Muscle layer of duodenum (tissue), 2 donors: Measurements from ENCODE around the gene ZC3H12C.

ENCODE experiments used
- H3K27ac ChIP-seq: one replicate; pipeline ENCODE4 v1.7.0; 2013; ENCODE audit warnings: mild to moderate bottlenecking, low read length
- H3K27me3 ChIP-seq: one replicate; pipeline ENCODE4 v1.7.0; 2013; ENCODE audit warnings: low read depth, mild to moderate bottlenecking, control low read depth, low read length
- H3K36me3 ChIP-seq, 2 donors: one replicate each; pipeline ENCODE4 v1.7.0; 2013; ENCODE audit warnings: low read length in 2 of 2, control low read depth in 1 of 2, mild to moderate bottlenecking in 1 of 2; ENCODE audit not compliant: insufficient read depth in 2 of 2, control insufficient read depth in 1 of 2
- H3K4me1 ChIP-seq, 2 donors: one replicate each; pipeline ENCODE4 v1.7.0; 2013; ENCODE audit warnings: low read length in 2 of 2, mild to moderate bottlenecking in 2 of 2, control low read depth in 1 of 2, moderate library complexity in 1 of 2; ENCODE audit not compliant: insufficient read depth in 2 of 2, control insufficient read depth in 1 of 2
- H3K4me3 ChIP-seq, 2 donors: one replicate each; pipeline ENCODE4 v1.7.0; 2013; ENCODE audit warnings: low read length in 2 of 2, low read depth in 1 of 2, mild to moderate bottlenecking in 1 of 2
- H3K9me3 ChIP-seq, 2 donors: one replicate each; pipeline ENCODE4 v1.7.0; 2013; ENCODE audit warnings: low read length in 2 of 2, control low read depth in 1 of 2, mild to moderate bottlenecking in 1 of 2; ENCODE audit not compliant: control insufficient read depth in 1 of 2
- donor health status: healthy.

Gene ZC3H12C

DNA sequence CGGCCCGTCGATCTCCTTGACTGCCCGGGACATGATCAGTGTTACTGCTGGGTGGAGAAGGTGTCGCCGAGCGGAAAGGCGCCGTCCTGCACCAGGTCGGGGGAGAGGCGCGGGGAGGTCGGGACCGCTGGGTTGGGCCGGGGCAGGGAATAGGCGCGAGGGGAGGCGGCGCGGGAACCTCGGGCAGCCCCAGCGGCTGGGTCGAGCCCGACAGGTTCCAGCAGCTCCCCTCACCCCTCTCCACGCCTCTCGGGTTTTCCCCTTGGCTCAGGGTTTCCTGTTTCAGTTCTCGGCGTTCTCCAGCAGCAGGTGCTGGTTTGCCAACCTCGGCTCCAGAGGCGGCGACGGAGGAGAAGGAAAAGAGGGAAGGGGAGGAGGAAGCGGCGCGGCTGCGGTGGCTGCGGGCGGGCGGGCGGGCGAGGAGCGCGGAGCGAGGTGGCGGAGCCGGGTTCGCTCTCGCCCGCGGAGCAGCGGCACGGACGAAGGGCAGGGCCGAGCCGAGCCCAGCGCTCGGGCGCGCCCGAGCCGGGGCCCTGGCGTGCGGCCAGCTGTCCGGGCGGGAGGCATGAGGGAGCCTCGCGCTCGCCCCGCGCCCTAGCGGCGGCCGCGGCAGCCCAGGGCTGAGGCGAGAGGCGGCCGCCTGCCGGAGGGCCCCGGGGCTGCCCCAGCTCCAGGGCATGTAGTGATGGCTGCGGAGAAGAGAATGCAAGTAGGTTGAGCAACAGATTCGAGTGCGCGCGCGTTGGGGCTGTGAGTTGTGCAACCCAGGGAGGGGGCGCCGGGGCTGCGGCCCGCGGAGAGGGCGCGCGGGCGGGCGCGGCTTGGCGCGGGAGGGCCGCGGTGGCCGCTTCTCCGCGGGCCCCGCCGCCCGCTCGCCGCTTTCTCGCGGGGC is at the start of gene ZC3H12C:
ZC3H12C (plus strand) TSS at position 878 of the 892 bp plus-strand sequence. CDS start 20 bp downstream, outside the sequence.
- H3K9me3 ChIP-seq = no peaks in the 10 kb centered on the region

DNA sequence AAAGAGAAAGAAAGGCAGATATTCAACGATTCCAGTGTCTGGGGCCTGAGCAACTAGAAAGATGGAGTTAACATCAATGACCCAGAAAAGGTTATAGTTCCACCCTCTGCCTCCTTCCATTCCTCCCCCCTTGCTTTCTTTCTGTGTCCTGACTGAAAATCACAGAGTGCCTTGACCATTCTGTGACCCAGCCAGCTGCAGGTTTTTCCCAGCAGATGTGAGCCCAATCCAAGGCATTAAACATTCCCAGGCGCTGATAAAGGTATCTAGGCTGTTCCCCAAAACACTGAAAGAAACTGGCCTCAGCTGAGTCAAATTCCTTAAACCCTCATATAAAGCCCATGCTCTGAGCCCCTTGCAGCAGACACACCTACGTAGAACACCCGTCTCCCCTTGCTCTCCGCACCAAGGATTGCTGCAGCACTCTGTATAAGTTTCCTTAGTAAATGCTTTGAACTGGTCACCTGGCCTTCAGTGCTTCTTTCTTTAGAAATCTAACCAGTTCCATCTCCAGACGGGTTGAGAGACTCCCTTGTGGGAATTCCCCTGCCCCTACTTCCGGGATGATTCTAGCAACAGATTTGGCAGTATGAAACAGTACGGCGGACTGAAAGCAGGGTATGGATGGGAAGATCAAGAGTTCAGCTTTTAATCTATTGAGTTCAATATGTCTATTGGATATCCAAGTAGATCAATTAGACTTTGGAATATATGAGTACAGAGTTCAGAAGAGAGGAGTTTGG is 48.8 kb upstream of the ZC3H12C start:
- no peak overlapping the region for H3K27ac ChIP-seq

More for the DNA sequence above, at the start of gene ZC3H12C:
- Histone ChIP-seq H3K27me3 (no peaks in the 10 kb centered on the region), H3K4me3 (peak within 1 kb of the TSS; percentile 77 to 80), H3K4me1 (peaks cover 0 to 14% of the 10 kb centered on the region in 2 donors), H3K36me3 (peaks cover 0 to 7% of the 10 kb centered on the region in 2 donors), H3K27ac (peak within 1 kb of the TSS; percentile 92)

DNA sequence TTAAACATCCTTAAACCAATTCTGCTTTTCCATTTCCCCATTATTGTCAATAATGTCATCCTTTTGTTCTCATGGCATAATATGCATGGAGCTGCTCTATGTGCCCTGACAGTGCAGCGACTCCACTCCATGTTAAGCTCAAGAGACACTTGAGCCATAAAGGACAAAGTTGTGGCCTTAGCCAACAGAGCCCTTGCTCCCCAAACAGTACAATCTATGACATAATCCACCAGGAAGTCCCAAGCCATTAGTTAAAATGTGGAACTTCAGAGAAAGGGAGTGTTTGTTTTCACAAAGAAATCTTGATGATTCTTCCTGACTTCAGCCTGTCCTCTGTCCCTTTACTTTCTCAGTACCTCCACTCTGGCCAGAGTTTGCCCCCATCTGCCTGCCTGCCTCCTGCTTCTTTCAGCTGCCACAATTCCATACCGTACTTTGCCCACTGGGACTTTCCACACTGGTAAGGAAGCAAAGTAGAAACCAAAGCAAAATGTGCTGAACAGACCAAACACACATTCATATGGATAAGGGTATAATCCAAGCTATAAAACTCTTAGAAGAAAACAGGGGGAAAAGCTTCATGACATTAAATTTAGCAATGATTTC is 46.3 kb upstream of the ZC3H12C start:
- no peaks in the 10 kb centered on the region for H3K4me1 ChIP-seq
- no peak overlapping the region for H3K27ac ChIP-seq
- H3K27me3 ChIP-seq = no peaks in the 10 kb centered on the region
- no peak overlapping the region for H3K4me3 ChIP-seq
- no peaks in the 10 kb centered on the region for H3K36me3 ChIP-seq
- H3K9me3 ChIP-seq = no peaks in the 10 kb centered on the region

More for the DNA sequence above, 48.8 kb upstream of the ZC3H12C start:
- Histone ChIP-seq H3K4me3 (no peak overlapping the region), H3K27me3 (no peaks in the 10 kb centered on the region), H3K36me3 (no peaks in the 10 kb centered on the region), H3K4me1 (no peaks in the 10 kb centered on the region), H3K9me3 (no peaks in the 10 kb centered on the region)

DNA sequence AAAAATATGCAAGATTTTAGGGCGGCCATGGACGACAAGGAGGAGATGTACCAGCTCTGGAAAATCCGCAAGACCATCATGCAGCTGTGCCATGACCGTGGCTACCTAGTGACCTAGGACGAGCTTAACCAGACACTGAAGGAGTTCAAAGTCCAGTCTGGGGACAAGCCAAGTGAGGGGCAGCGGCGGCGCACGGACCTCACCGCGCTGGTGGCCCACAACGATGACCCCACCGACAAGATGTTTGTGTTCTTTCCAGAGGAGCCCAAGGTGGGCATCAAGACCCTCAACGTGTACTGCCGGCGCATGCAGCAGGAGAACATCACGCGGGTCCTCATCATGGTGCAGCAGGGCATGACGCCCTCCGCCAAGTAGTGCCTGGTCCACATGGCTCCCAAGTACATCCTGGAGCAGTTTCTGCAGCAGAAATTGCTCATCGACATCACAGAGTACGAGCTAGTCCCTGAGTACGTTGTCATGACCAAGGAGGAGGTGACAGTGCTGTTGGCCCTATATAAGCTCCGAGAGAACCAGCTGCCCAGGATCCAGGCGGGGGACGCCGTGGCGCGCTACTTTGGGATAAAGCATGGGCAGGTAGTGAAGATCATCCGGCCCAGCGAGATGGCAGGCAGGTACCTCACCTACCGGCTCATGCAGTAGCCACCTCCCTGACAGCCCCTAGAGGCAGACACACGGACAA is 43.5 kb upstream of the ZC3H12C start:
- no peaks in the 10 kb centered on the region for H3K9me3 ChIP-seq
- no peak overlapping the region for H3K4me3 ChIP-seq
- H3K27me3 ChIP-seq = no peaks in the 10 kb centered on the region
- H3K36me3 ChIP-seq = no peaks in the 10 kb centered on the region
- no peak overlapping the region for H3K27ac ChIP-seq
- H3K4me1 ChIP-seq = no peaks in the 10 kb centered on the region

- no peaks in the 10 kb centered on the region for H3K4me1 ChIP-seq
- no peaks in the 10 kb centered on the region for H3K9me3 ChIP-seq
- no peak overlapping the region for H3K4me3 ChIP-seq
- no peak overlapping the region for H3K27ac ChIP-seq
- no peaks in the 10 kb centered on the region for H3K27me3 ChIP-seq
- H3K36me3 ChIP-seq = no peaks in the 10 kb centered on the region
Observed at GRCh38 chr11:110050201-110050506, 43.0 kb upstream of the ZC3H12C start.

DNA sequence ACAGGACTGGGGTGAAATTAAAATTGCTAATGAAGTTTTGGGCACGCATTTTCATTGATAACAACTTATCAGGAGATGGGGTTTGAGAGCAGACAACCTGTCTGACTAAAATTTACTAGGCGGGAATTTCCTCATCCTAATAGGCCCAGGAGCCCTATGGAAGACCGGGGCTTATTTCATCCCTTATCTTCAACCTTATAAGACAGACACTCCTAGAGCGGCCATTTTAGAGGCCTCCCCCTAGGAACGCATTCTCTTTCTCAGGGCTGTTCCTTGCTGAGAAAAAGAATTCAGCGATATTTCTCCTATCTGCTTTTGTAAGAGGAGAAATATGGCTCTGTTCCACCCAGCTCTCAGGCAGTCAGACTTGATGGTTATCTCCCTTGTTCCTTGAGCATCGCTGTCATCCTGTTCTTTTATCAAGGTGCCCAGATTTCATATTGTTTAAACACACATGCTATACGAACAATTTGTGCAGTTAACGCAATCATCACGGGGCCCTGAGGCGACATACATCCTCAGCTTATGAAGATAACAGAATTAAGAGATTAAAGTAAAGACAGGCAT is 39.3 kb upstream of the ZC3H12C start:
- H3K9me3 ChIP-seq = no peaks in the 10 kb centered on the region
- no peak overlapping the region for H3K4me3 ChIP-seq
- no peak overlapping the region for H3K27ac ChIP-seq
- H3K4me1 ChIP-seq = no peaks in the 10 kb centered on the region
- H3K27me3 ChIP-seq = no peaks in the 10 kb centered on the region
- H3K36me3 ChIP-seq = no peaks in the 10 kb centered on the region

GRCh38 chr11:110056956-110057355 is 36.2 kb upstream of the ZC3H12C start:
- H3K9me3 ChIP-seq = no peaks in the 10 kb centered on the region
- no peak overlapping the region for H3K4me3 ChIP-seq
- H3K4me1 ChIP-seq = no peaks in the 10 kb centered on the region
- H3K27ac ChIP-seq = no peak overlapping the region
- no peaks in the 10 kb centered on the region for H3K27me3 ChIP-seq
- no peaks in the 10 kb centered on the region for H3K36me3 ChIP-seq

DNA sequence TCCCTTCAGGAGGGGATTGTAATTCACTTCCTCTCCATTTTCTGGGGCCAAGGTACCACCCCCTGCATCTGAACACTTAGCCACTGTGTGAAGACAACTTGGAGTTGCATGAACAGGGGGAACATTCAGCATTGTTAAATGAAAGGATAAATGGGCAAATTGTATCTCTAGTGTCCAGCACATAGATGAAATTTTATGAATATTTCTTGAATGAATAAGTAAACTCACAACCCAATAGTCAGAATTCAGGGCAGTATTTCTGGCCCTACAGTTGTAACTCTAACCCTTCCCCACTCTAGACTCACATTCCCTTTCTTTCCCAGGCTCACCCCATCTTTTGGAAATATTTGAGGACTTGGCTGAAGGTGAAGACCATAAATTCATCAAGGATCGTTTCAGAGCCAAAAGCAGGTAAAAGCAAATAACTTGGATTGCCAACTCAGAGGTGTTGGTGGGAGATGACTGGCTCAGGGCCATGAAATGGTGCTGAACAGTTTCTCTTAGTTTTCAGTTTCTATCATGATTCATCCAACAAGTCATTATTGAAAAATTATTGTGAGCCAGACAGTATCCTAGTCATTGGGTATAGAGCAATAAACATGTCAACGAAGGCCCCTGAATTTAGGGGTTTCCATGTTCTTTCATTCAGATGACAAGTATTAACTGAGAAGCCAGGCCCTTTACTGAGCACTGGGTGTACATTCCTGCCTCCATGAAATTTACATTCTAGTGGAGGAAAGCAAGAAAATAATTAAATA is 33.3 kb upstream of the ZC3H12C start:
- Histone ChIP-seq H3K9me3 (no peaks in the 10 kb centered on the region), H3K27me3 (no peaks in the 10 kb centered on the region), H3K4me1 (no peaks in the 10 kb centered on the region), H3K36me3 (no peaks in the 10 kb centered on the region), H3K27ac (no peak overlapping the region), H3K4me3 (no peak overlapping the region)

- Histone ChIP-seq H3K36me3 (no peaks in the 10 kb centered on the region), H3K4me3 (no peak overlapping the region), H3K9me3 (no peaks in the 10 kb centered on the region), H3K27me3 (no peaks in the 10 kb centered on the region), H3K4me1 (no peaks in the 10 kb centered on the region), H3K27ac (no peak overlapping the region)
Observed at GRCh38 chr11:110061296-110061695, 31.9 kb upstream of the ZC3H12C start.

GRCh38 chr11:110062247-110062646 is 30.9 kb upstream of the ZC3H12C start:
- no peaks in the 10 kb centered on the region for H3K4me1 ChIP-seq
- H3K27ac ChIP-seq = no peak overlapping the region
- H3K36me3 ChIP-seq = no peaks in the 10 kb centered on the region
- H3K27me3 ChIP-seq = no peaks in the 10 kb centered on the region
- H3K9me3 ChIP-seq = no peaks in the 10 kb centered on the region
- no peak overlapping the region for H3K4me3 ChIP-seq
